NB4 (cell line): ENCODE measurements around the gene ACSS2.

Source experiments
- DNase-seq: peaks from one replicate; pipeline ENCODE4 v3.0.0; 2010; ENCODE audit warnings: low read depth
- H3K4me3 ChIP-seq: one replicate; pipeline ENCODE4 v1.5.1; 2011; ENCODE audit warnings: mild to moderate bottlenecking, low read depth, low read length, moderate library complexity
- CTCF ChIP-seq: IDR thresholded peaks from one replicate; pipeline ENCODE4 v1.5.1; 2012; ENCODE audit warnings: low read depth, low read length
- MAX ChIP-seq: IDR thresholded peaks from 2 replicates; pipeline ENCODE4 v1.6.1; 2011; ENCODE audit warnings: low read depth, low read length
- MYC ChIP-seq: IDR thresholded peaks from 2 replicates; pipeline ENCODE4 v1.6.1; 2011; ENCODE audit warnings: low read depth, low read length
- POLR2A ChIP-seq: IDR thresholded peaks from 2 replicates; pipeline ENCODE4 v1.6.1; 2011; ENCODE audit warnings: mild to moderate bottlenecking; ENCODE audit not compliant: insufficient read length; ENCODE audit errors: extremely low read depth

ACSS2 gene

GRCh38 chr20:34886122-34886521, 9.7 kb downstream of the ACSS2 start:
- H3K4me3 ChIP-seq: no peak overlapping the region
- TF ChIP-seq POLR2A (no peak), MAX (no peak), CTCF (no peak), MYC (no peak)
- no peak for DNase-seq

GRCh38 chr20:34887023-34887422, 10.6 kb downstream of the ACSS2 start:
- DNase-seq: no peak
- TF ChIP-seq POLR2A: no peak
- TF ChIP-seq MAX: no peak
- TF ChIP-seq MYC: no peak
- no peak for TF ChIP-seq CTCF
- H3K4me3 ChIP-seq: no peak overlapping the region

GRCh38 chr20:34888468-34888867, 12.1 kb downstream of the ACSS2 start:
- DNase-seq: no peak
- TF ChIP-seq MAX (no peak), POLR2A (no peak), MYC (no peak), CTCF (no peak)

GRCh38 chr20:34891166-34892062, 15.0 kb downstream of the ACSS2 start:
- DNase-seq: peak; percentile 88
- TF ChIP-seq MYC: no peak
- no peak overlapping the region for H3K4me3 ChIP-seq

More at GRCh38 chr20:34888468-34888867, 12.1 kb downstream of the ACSS2 start:
- no peak overlapping the region for H3K4me3 ChIP-seq

- no peak for DNase-seq
- TF ChIP-seq MYC (no peak), MAX (no peak)
- no peak overlapping the region for H3K4me3 ChIP-seq
Measured at GRCh38 chr20:34892671-34893070, 16.3 kb downstream of the ACSS2 start.

- H3K4me3 ChIP-seq: no peak overlapping the region
- TF ChIP-seq MAX (no peak), CTCF (no peak), POLR2A (no peak), MYC (no peak)
- DNase-seq: no peak
Measured at GRCh38 chr20:34894723-34895122, 18.3 kb downstream of the ACSS2 start.
